Esophagus mucosa (tissue), 1 donor: ENCODE data around the gene SLC1A1. TPM values are rescaled to one million over a fixed set of nuclear protein-coding genes. Genes with fewer than 3 reads are reported as not detected.
"Not testable (repeated sequence)": the region's sequence is repeated elsewhere in the genome, so short reads cannot be mapped to it uniquely, and the experiment has no call there.

ENCODE experiments used
- ATAC-seq: fragments of 200-7000 bp; cut with Tn5 transposase; one replicate; pipeline ENCODE4 v1.9.1; 2020
- total RNA-seq: library from RNA; stranded (reverse); gene quantifications from one replicate; pipeline ENCODE4 v1.2.4, GENCODE V29; 2023
- donor health status: DM: yes; HTN: yes; CAD: no.

The SLC1A1 gene
- total RNA-seq, 1 donor from 2014 or later, result 1.4 TPM

DNA sequence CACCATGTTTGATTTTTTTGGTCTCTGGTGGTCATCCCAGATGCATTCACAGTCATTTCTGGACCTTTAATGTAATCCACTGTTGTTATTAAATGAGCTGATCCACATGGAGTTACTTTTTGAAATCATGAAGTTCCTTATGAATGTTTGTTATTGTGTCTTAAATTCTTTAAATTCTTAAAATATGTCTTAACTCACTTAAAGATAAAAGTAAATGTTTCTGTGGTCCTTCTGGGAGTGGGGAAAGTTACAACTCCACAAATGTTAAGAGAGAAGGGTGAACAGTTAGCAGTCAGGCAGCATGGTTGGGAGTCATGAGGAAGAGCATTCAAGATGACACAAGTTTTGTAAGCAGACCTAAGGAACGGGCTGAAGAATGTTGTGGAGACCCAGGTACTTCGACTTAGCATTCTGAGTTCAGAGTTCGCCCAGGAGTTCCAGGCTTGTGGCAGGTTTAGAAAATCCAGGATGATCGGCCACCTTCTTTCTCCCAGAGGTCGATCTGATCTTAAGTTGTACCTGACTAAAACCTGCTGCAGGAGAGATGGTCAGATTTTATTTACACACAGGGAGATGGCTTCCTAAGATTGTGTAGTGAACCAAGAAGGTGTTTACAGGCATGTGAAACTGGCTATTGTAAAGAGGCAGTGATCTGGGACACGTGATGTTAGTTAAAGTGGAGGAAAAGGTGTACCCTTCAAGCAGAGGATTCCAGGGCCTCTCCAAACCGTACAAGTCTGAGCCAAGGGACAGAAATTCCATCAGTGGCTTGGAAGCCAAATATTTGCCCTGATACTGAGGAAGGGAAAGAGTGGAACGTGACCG is 17.2 kb downstream of the SLC1A1 start:
- ATAC-seq, result no peak

DNA sequence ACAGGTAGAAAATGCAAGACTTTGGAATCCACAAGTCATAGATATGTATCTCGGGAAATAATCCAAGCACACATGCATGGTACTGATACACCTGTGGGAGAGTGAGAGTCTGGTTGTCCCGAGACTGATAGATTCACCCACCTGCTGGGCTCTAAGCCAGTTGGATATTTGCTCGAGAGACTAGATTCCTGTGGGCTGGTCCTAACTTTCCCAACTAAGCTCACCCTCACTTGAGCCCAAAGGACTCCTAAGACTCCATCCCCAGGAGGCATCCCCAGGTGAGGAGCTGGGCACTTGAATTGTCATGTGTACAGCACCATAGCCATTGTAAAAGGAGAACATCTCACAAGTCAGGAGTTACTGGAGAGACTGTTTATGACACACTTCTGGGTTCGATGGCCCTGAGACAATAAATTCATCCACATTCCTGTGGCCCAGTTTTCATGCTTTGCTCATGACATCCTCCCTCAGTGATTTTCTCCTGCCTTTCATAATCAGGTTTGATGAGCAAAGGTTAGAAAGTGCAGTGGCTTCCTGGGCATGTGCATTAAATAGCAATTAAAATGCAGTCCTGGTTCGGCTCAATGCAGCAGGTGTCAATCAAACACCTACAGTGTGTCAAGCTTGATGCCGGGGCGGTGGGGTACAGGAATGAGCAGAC is 18.1 kb downstream of the SLC1A1 start:
- ATAC-seq, result no peak

DNA sequence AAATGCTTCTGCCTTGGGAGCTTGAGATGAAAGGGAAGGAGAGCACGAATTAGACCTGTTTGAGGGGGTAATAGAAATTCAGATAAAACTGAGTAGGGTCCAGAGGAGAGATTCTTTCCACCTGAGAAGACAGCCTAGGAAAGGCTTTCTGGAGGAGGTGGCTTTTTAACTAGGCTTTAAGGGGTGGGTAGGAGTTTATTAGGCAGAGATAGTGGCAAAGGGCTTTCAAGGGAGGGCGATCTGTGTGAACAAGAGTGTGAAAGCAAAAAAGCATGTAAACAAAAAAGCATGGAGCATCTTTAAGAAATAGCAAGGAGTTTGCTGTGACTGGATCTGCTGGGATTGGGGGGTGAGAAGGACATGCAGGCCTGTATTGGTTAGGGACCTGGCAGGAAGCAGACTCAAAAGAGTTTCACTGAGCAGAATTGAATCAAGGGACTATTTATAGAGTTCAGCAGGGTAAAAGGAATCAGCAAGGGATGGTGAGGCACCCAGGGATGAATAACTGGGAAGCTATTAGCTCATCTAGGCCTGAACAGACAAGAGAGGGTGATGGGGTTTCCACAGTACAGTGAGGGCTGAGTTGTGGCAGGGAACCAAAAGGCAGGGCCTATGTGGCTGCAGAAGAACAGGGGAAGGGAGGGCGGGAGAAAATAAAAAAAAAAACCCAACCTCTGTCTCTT is 18.8 kb downstream of the SLC1A1 start:
- no peak for ATAC-seq

DNA sequence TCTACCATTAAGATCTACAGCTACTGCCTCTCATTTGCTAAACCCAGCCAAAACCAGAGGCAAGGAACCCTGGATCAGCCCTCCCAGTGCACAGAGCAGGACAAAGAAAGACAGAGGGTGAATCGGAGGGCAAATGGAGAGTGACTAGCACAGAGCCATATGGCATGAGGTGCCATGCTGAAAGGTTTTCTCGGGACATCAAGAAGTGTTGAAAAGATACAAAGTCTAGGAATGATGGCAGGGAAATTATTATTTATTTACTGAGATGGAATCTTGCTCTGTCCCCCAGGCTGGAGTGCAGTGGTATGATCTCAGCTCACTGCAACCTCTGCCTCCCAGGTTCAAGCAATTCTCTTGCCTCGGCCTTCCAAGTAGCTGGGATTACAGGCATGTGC is 19.3 kb downstream of the SLC1A1 start:
- no peak for ATAC-seq

DNA sequence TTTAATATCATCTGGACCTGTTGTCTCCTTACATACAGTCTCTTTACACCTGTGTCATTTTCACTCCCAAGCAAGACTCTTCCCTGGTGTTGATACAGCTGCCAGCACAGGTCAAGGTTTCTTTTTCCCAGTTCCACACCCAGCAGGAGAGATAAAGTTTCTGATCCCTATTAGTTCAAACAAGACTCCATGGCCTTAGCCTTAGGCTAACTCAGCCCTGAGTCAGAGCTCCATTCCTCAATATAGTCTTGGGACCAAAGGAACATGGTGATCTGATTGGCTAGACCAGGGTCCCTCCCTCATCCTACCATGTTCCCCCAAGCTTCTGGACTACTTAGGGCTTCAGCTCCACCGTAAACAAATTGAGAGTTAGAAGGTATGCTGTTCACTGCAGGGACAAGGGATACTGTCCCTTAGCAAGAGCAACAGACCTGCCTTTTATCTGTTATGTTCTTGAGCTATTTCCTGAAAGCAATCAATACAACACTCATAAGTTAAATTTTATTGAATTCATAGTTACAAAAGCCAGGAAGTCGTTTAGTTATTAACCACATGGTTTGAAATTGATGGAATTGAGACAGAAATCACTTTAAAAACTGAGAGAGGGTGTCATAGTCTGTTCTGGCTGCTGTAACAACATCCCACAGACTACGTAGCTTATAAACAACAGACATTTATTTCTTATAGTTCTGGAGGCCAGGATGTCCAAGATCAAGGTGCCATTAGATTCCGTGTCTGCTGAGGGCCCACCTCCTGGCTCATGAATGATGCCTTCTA is 20.5 kb downstream of the SLC1A1 start:
- no peak for ATAC-seq

DNA sequence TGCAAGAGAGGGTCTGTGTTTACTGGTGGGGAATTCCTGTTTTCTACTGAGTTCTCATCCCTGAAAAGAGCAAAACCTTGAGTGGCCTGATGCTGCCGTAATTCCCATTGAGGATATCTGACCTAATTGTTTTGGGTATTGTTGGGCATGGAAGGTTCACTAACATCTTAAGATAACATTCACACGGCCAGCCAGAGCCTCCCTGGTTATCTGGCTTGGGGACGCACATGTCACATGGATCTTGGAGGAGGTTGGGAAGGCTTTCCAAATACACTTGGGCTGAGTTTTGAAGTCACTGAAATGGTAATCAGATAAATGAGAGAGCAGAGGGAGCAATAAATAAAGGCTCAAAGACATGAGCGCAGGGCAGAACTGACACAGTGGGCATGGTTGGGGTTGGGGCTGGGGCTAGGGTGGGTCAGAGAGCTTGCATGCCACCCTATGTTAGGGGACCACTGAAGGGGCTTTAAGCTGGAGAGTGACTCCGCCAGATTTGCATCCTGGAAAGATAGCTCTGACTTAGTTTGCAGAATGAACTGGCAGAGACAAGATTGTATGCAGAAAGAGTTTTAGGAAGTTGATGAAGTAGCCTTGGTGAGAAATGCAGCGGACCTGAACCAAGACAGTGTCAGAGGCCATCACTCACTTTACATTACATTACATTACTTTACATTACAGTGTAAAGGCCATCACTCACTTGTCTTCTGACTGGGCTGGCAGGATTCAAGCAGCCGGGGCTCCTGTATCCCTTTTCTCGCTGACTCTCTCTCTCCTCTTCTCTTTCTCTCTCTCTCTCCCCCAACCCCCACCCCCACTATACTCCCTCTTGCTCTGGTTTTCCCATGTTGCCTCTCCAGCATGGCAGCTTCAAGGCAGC is 24.2 kb downstream of the SLC1A1 start:
- no peak for ATAC-seq

DNA sequence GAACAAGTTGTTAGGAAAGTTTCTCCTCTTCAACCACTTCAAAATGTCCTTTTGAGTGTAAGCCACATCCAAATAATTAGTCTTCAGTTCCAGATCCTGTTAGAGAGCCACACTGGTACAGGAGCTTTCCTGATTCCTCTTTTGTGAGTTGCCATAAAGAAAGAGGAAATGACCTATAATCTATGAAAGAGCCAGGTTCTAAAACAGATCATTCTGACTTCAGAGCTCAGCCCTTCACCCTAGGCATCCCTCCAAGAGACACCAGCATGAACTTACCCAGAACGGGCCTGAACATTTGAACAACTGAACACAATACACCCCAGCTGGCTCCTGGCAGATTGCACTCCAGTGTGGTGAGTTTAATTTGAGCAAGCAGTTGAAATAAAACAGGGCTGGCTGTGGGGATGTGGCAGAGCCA is 25.7 kb downstream of the SLC1A1 start:
- ATAC-seq, result no peak

DNA sequence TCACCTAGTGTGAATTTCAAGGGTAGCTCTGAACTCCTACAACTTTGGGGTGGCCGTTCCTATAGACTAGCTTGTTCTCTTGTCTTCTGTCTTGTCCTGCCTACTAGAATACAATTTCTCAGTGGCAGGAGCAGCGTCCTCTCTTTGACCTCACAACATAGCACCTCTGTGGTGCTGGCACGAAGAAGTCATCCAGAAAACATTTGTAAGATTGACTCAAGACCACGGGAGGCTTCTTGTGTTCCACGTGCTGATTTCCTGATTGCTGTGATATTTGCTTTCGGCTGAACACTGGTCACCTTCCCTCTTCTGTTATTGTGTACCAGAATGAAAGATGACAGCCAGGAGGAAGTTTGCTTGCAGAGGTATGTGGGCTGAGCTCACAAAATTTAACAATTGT is 27.0 kb downstream of the SLC1A1 start:
- ATAC-seq, result no peak

DNA sequence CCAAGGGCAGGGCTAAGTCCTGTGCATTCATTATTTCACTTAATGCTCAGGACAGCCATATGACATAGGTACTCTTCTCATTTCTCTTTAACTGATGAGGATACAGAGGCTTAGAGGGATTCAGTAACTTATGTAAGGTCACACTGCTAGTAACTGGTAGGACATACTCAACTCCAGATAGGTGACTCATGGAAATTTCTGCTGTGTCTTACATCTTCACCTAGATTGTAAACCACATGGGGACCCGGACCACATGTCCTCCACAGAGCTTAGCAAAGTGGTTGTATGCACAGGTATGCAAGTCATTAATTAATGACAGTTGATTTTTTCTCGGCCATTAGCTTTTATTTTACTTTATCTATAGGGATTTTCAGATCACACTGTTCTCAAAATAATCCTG is 29.3 kb downstream of the SLC1A1 start:
- ATAC-seq, result peak; percentile 28

DNA sequence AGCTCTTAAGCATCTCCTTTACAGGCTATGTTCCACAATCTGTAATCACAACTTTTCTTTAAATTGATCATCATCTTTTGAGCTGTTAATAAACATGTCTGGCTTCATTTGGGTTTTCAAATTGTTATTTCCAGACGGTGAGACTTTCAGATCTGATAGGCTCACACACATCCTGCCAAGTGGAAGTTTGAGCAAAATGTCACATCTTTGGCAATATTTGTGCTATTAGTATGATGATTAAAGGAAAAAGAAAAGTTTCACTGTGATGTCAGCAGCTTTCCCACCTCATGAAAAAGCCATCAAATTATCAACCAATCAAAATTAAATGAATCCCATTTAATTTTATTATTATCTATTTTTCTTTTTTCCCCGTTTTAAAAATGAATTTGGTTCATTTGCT is 29.8 kb downstream of the SLC1A1 start:
- ATAC-seq, result no peak

DNA sequence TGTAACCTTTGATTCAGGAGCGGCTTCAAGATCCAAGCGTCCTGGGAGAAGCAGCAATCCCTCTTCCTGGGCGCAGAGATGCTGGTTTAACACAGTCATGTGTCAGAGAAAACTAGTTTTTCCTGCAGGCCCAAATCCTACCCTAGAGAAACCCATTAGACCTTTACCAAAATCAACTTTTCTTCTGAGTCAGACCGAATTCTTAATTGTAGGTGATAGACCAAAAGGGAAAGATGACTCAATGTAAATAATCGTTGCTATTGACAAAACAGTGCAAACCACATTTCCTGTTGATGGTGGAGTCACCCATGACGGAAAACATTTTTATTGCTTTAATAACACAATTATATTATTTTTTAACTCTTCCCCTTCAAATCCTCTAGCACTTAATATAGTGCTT is 40.1 kb downstream of the SLC1A1 start:
- ATAC-seq, result peak; percentile 97

DNA sequence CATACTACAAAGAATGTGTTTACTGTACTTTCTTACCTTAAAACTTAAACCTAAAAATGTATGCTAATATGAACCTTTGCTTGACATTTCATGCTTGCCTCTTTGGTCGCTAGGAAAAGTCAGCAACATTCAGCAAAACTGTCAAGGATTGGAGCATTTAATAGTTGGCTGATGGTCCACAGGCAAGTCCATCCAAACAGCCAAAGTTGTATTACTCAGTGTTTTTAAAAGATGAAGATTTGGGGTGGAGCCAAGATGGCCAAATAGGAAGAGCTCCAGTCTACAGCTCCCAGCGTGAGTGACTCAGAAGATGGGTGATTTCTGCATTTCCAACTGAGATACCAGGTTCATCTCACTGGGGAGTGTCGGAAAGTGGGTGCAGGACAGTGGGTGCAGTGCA is 40.6 kb downstream of the SLC1A1 start:
- ATAC-seq, result not testable (repeated sequence)

DNA sequence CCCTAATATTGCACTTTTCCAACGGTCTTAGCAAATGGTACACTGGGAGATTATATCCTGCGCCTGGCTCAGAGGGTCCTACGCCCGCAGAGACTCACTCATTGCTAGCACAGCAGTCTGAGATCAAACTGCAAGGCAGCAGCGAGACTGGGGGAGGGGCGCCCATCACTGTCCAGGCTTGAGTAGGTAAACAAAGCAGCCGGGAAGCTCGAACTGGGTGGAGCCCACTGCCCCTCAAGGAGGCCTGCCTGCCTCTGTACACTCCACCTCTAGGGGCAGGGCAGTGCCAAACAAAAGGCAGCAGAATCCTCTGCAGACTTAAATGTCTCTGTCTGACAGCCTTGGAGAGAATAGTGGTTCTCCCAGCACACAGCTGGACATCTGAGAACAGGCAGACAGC is 41.1 kb downstream of the SLC1A1 start:
- not testable (repeated sequence) for ATAC-seq

DNA sequence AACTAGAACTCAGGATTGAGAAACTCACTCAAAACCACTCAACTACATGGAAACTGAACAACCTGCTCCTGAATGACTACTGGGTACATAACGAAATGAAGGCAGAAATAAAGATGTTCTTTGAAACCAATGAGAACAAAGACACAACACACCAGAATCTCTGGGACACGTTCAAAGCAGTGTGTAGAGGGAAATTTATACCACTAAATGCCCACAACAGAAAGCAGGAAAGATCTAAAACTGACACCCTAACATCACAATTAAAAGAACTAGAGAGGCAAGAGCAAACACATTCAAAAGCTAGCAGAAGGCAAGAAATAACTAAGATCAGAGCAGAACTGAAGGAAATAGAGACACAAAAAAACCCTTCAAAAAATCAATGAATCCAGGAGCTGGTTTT is 43.6 kb downstream of the SLC1A1 start:
- not testable (repeated sequence) for ATAC-seq

DNA sequence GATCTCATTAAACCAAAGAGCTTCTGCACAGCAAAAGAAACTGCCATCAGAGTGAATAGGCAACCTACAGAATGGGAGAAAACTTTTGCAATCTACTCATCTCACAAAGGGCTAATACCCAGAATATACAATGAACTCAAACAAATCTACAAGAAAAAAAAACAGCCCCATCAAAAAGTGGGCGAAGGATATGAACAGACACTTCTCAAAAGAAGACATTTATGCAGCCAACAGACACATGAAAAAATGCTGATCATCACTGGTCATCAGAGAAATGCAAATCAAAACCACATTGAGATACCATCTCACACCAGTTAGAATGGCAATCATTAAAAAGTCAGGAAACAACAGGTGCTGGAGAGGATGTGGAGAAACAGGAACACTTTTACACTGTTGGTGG is 45.9 kb downstream of the SLC1A1 start:
- not testable (repeated sequence) for ATAC-seq

DNA sequence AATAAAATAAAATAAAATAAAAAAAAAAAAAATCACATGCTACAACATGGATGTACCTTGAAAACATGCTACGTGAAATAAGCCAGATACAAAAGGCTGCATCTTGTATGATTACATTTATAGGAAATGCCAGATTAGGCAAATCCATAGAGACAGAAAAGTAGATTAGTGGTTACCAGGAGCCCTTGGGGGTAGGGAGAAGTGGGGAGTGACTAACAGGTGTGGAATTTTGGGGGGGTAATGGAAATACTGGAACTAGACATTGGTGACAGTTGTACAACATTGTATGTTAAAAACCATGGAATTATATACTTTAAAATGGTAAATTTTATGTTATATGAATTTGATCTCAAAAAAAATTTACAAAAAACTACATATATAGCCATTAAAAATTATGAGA is 47.3 kb downstream of the SLC1A1 start:
- no peak for ATAC-seq

DNA sequence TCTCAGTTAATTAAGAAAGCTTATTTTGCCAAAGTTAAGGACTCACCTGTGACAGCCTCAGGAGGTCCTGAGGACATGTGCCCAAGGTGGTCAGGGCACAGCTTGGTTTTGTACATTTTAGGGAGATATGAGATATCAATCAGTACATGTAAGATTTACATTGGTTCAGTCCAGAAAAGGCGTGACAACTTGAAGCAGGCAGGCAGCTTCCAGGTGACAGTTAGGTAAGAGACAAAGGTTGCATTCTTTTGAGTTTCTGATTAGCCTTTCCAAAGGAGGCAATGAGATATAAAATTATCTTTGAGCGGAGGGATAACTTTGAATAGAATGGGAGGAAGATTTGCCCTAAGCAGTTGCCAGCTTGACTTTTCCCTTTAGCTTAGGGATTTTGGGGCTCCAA is 47.8 kb downstream of the SLC1A1 start:
- no peak for ATAC-seq

DNA sequence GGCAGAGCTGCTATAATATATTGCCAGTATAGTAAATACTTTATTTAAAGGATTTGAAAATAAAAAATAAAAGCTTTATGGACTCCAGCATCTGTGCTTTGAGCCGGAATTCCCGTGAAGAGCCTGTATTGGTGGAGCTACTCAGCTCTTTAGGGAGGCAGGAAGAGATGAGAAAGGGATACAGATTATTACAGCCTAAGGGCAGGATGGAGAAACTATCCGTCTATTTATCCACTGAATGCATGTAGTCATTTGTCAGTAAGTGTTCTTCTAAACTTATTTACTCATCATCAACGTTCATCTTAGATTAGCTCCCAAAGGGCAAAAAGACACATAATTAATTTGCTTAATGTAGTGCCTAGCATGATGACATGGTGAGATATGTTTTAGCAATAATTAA is 48.4 kb downstream of the SLC1A1 start:
- ATAC-seq, result no peak

DNA sequence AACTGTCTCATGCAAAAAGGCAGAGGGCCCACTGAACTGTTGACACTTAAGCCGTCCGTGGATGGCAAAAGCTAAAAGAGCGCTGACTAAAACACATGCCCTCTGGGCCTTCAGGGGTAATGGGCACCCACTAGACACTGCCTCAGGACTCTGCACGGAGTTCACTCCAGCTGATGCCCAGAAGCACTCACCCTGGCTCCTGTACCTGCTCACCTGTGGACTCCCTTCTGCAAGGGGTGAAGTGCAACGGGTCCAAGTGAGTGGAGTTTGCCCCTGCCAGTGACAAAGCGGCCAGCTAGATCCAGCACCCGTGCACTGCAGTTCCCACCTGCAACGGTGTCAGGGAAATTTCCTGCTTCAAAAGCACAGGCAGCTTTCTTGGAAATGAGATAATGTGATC is 50.2 kb downstream of the SLC1A1 start:
- ATAC-seq, result no peak

DNA sequence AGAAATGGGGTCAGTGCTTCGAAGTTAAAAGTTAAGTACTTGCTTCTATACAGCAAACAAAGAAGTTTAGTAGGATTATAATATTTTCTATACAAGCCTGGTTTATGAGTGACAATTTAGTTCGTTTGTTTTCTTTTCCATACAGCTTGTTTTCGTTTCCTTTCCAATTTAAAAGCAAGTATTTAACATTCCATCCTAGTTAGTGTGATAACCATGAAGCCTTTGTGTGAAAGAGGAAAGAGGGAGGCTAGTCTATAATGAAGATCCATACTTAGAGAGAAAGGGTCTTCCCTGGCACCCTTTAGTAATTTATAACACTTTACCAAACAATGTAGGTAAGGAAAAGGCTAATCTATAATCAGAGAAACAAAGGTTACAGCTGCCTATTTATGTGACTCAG is 51.0 kb downstream of the SLC1A1 start:
- no peak for ATAC-seq

DNA sequence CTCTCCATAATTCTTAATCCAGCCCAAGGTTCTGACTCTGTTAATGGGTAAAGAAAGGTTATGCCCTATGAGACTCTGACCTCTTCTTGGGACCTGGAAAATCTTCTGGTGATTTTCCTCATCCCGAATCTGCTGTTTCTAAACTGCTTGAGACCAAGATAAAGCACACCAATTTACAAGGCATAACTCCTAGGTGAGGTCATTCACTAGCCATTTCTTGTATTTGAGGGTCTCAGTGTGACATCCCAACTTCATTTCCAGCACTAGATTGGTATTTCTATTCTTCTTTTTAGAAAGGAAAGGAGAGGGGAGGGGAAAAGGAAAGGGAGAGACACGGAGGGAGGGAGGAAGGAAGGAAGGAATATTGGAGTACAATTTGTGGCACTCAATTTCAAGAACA is 51.6 kb downstream of the SLC1A1 start:
- ATAC-seq, result no peak

DNA sequence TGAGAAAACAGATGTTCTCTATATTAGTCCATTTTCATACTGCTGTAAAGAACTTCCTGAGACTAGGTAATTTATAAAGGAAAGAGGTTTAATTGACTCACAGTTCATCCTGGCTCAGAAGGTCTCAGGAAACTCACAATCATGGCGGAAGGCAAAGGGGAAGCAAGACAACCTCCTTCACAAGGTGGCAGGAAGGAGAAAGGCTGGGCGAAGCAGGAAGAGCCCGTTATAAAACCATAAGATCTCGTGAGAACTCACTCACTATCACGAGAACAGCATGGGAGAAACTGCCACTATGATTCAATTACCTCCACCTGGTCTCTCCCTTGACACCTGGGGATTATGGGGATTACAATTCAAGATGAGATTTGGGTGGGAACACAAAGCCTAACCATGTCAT is 54.4 kb downstream of the SLC1A1 start:
- not testable (repeated sequence) for ATAC-seq
